PC-9 (cell line): ENCODE results near the gene STC2. TPM values are rescaled to one million over a fixed set of nuclear protein-coding genes. Genes with fewer than 3 reads are reported as not detected.
A peak's percentile ranks its signal among the peaks of the same experiment; 100 is the strongest.

Experiments
- BruUV-seq: library from RNA; stranded (reverse); fragments of 400-500 nt; replicated peaks from 2 replicates; lab custom pipeline; 2021; lab: Mats Ljungman, UMichigan
- CTCF ChIA-PET: fragments of 300-600 bp; sonication (Branson Sonifier 250); formaldehyde crosslinking; loops from one replicate; lab custom pipeline; 2022; ENCODE audit warnings: antibody characterized with exemption; lab: Charles Lee
- POLR2A ChIA-PET: fragments of 300-600 bp; sonication (Branson Sonifier 250); formaldehyde crosslinking; loops from one replicate; lab custom pipeline; 2022; ENCODE audit warnings: antibody characterized with exemption; ENCODE audit not compliant: unreplicated experiment; lab: Charles Lee
- DNase-seq, 2 experiments: peaks; one replicate each; pipeline versions ENCODE4 v3.0.0 to v3.0.0-alpha.2; 2015 to 2022; ENCODE audit warnings: mixed read lengths in 1 of 2
- H2AFZ ChIP-seq: fragments of 200-600 bp; sonication (generic); 2 replicates; pipeline ENCODE4 v1.8.1; 2017; ENCODE audit warnings: antibody characterized with exemption
- H3F3A ChIP-seq: fragments of 200-600 bp; sonication (generic); 2 replicates; pipeline ENCODE4 v1.8.1; 2017; ENCODE audit warnings: antibody characterized with exemption, mild to moderate bottlenecking, low read depth; ENCODE audit not compliant: insufficient read depth
- H3K27ac ChIP-seq: fragments of 200-600 bp; sonication (generic); 2 replicates; pipeline ENCODE4 v1.6.1; 2016; ENCODE audit warnings: mixed run types
- H3K27me3 ChIP-seq: fragments of 200-600 bp; sonication (generic); 2 replicates; pipeline ENCODE4 v1.6.1; 2016; ENCODE audit warnings: low read depth, mixed run types; ENCODE audit not compliant: insufficient read depth
- H3K36me3 ChIP-seq: fragments of 200-600 bp; sonication (generic); 2 replicates; pipeline ENCODE4 v1.6.1; 2016; ENCODE audit warnings: low read depth, mixed run types
- H3K4me1 ChIP-seq: fragments of 200-600 bp; sonication (generic); replicated peaks from 2 replicates; pipeline ENCODE4 v1.6.1; 2016; ENCODE audit warnings: mixed run types; ENCODE audit not compliant: insufficient read depth
- H3K4me2 ChIP-seq: fragments of 200-600 bp; sonication (generic); 2 replicates; pipeline ENCODE4 v1.6.1; 2017; ENCODE audit warnings: mixed run types
- H3K4me3 ChIP-seq: fragments of 200-600 bp; sonication (generic); 2 replicates; pipeline ENCODE4 v1.6.1; 2016; ENCODE audit warnings: mixed run types
- H3K79me2 ChIP-seq: fragments of 200-600 bp; sonication (generic); 2 replicates; pipeline ENCODE4 v1.6.1; 2017; ENCODE audit warnings: low read depth, mixed run types
- H3K9me2 ChIP-seq: fragments of 200-600 bp; sonication (generic); 2 replicates; pipeline ENCODE4 v1.8.1; 2017; ENCODE audit warnings: mild to moderate bottlenecking; ENCODE audit not compliant: insufficient read depth
- H3K9me3 ChIP-seq: fragments of 200-600 bp; sonication (generic); 2 replicates; pipeline ENCODE4 v1.8.1; 2016; ENCODE audit warnings: low read depth; ENCODE audit not compliant: insufficient read depth
- H4K20me1 ChIP-seq: fragments of 200-600 bp; sonication (generic); 2 replicates; pipeline ENCODE4 v1.8.1; 2017; ENCODE audit not compliant: insufficient read depth
- CTCF ChIP-seq: fragments of 200-600 bp; sonication (generic); conservative IDR thresholded peaks from 2 replicates; pipeline ENCODE4 v1.6.1; 2017; ENCODE audit warnings: mixed run types, antibody characterized with exemption, mild to moderate bottlenecking, moderate library complexity
- EZH2 ChIP-seq: fragments of 200-600 bp; sonication (generic); IDR thresholded peaks from 2 replicates; pipeline ENCODE4 v1.8.0; 2017; ENCODE audit warnings: antibody characterized with exemption, low read depth
- intact Hi-C: fragments of 100-400 bp; cut with micrococcal nuclease; formaldehyde crosslinking; loops from one replicate; pipeline ENCODE4 v1.10.0; 2022; ENCODE audit not compliant: unreplicated experiment
- total RNA-seq: library from RNA; stranded (reverse); gene quantifications from 2 replicates; pipeline ENCODE4 v1.2.3, GENCODE V29; 2021

Gene STC2
- total RNA-seq, 1 experiment from 2014 or later = 63.5 TPM

GRCh38 chr5:173317852-173318251 lies 10.4 kb downstream of the STC2 start:
- H3K79me2 ChIP-seq = peaks cover 20% of the 10 kb centered on the region
- H3K4me2 ChIP-seq = no peak overlapping the region
- intact Hi-C loops = no loop called here
- H3K27me3 ChIP-seq = no peaks in the 10 kb centered on the region
- no peak overlapping the region for H2AFZ ChIP-seq
- no peak overlapping the region for H3K4me3 ChIP-seq
- H3K9me2 ChIP-seq = no peaks in the 10 kb centered on the region
- H4K20me1 ChIP-seq = peaks cover 47% of the 10 kb centered on the region
- no peaks in the 10 kb centered on the region for H3K9me3 ChIP-seq
- H3K4me1 ChIP-seq = peaks cover 7% of the 10 kb centered on the region; the same call in 1 of the 2 replicates
- CTCF ChIA-PET = no interaction called here
- H3K27ac ChIP-seq = peak overlapping the region; percentile 50; the same call in 1 of the 2 replicates
- H3K36me3 ChIP-seq = peaks cover 62% of the 10 kb centered on the region
- POLR2A ChIA-PET = no interaction called here
- no peak for DNase-seq
- TF ChIP-seq EZH2 (no peak), CTCF (no peak)
- BruUV-seq = no TSS peak
- H3F3A ChIP-seq = peaks cover 99% of the 10 kb centered on the region

- Histone ChIP-seq H3K9me2 (no peaks in the 10 kb centered on the region), H3F3A (peaks cover 98% of the 10 kb centered on the region), H2AFZ (no peak overlapping the region), H3K36me3 (peaks cover 55% of the 10 kb centered on the region), H3K27me3 (no peaks in the 10 kb centered on the region), H3K79me2 (peaks cover 13% of the 10 kb centered on the region), H4K20me1 (peaks cover 43% of the 10 kb centered on the region), H3K4me2 (no peak overlapping the region), H3K4me1 (peaks cover 7% of the 10 kb centered on the region; the same call in 1 of the 2 replicates), H3K4me3 (no peak overlapping the region), H3K9me3 (no peaks in the 10 kb centered on the region), H3K27ac (peak overlapping the region; percentile 50)
- intact Hi-C loops = no loop called here
- DNase-seq = peak in 1 of 2 experiments; percentile 27
- POLR2A ChIA-PET = no interaction called here
- CTCF ChIA-PET = no interaction called here
- TF ChIP-seq EZH2 (no peak), CTCF (no peak)
- no TSS peak for BruUV-seq
Measured at GRCh38 chr5:173317091-173317730, 11.0 kb downstream of the STC2 start.

GRCh38 chr5:173316339-173317020 lies 11.7 kb downstream of the STC2 start:
- Histone ChIP-seq H3K79me2 (0 out of 2 replicates have a peak, but pooled peaks cover 8% of the 10 kb centered on the region), H3K9me3 (no peaks in the 10 kb centered on the region), H3K9me2 (no peaks in the 10 kb centered on the region), H3K36me3 (peaks cover 48% of the 10 kb centered on the region), H4K20me1 (peaks cover 36% of the 10 kb centered on the region), H3K4me3 (no peak overlapping the region), H3K4me2 (0 out of 2 replicates have a peak overlapping the region, but pooled peaks have one; percentile 5), H3K27me3 (no peaks in the 10 kb centered on the region), H2AFZ (no peak overlapping the region), H3K27ac (peak overlapping the region; percentile 50), H3K4me1 (peaks cover 7% of the 10 kb centered on the region; the same call in 1 of the 2 replicates), H3F3A (peaks cover 90% of the 10 kb centered on the region)
- ChIA-PET CTCF (no interaction called here), POLR2A (no interaction called here)
- TF ChIP-seq EZH2 (no peak), CTCF (no peak)
- intact Hi-C loops = no loop called here
- DNase-seq = peak in 1 of 2 experiments; percentile 29
- BruUV-seq = TSS peak; percentile 0
